ENCODE data around the gene AK8. TPM values are rescaled to one million over a fixed set of nuclear protein-coding genes. Genes with fewer than 3 reads are reported as not detected.
"Not testable (repeated sequence)": the region's sequence is repeated elsewhere in the genome, so short reads cannot be mapped to it uniquely, and the experiment has no call there.

Gene AK8
- total and polyA plus RNA-seq, 7 donors = 0.10 TPM; not detected in 6

GRCh38 chr9:132717326-132717945 lies 160.6 kb downstream of the AK8 start:
- Histone ChIP-seq H3K4me3 (no peak overlapping the region), H3K4me1 (no peaks in the 10 kb centered on the region), H3K27me3 (ENCODE audit: insufficient read depth in 3 of 3, low read length in 2 of 3) (peaks cover 0 to 32% (median 0%) of the 10 kb centered on the region in 3 donors), H3K27ac (no peak overlapping the region), H3K9me3 (no peaks in the 10 kb centered on the region), H3K36me3 (ENCODE audit: insufficient read depth in 1 of 2, low read depth in 1 of 2) (no peaks in the 10 kb centered on the region)
- intact Hi-C loops (cut with DNase I) = no loop called here
- DNase-seq = no peak
- 52 to 59% (median 59%) methylated on average over 13 of the region's 13 CpGs for WGBS, 3 donors
- ATAC-seq = no peak
- TF ChIP-seq CTCF (IDR thresholded peaks at IDR 0.05) = no peak

- DNase-seq = no peak
- Histone ChIP-seq H3K27ac (no peak overlapping the region), H3K4me1 (no peaks in the 10 kb centered on the region), H3K9me3 (no peaks in the 10 kb centered on the region), H3K4me3 (no peak overlapping the region), H3K36me3 (ENCODE audit: insufficient read depth in 1 of 2, low read depth in 1 of 2) (no peaks in the 10 kb centered on the region), H3K27me3 (ENCODE audit: insufficient read depth in 3 of 3, low read length in 2 of 3) (peaks cover 0 to 29% (median 0%) of the 10 kb centered on the region in 3 donors)
- intact Hi-C loops (cut with DNase I) = no loop called here
- WGBS, 3 donors = 83 to 86% (median 84%) methylated on average over 4 of the region's 4 CpGs
- TF ChIP-seq CTCF (IDR thresholded peaks at IDR 0.05) = no peak
- no peak for ATAC-seq
Observed at GRCh38 chr9:132716007-132716406, 162.1 kb downstream of the AK8 start.

- WGBS, 3 donors = 65 to 79% (median 70%) methylated on average over 5 of the region's 5 CpGs
- no peak for DNase-seq
- intact Hi-C loops (cut with DNase I) = no loop called here
- no peak overlapping the region for H3K27ac ChIP-seq
- ATAC-seq = no peak
- no peaks in the 10 kb centered on the region for H3K36me3 ChIP-seq (ENCODE audit: insufficient read depth in 1 of 2, low read depth in 1 of 2)
- no peak for TF ChIP-seq CTCF (IDR thresholded peaks at IDR 0.05)
- H3K4me3 ChIP-seq = no peak overlapping the region
- no peaks in the 10 kb centered on the region for H3K9me3 ChIP-seq
- peaks cover 0 to 20% (median 2%) of the 10 kb centered on the region in 3 donors for H3K27me3 ChIP-seq (ENCODE audit: insufficient read depth in 3 of 3, low read length in 2 of 3)
- H3K4me1 ChIP-seq = no peaks in the 10 kb centered on the region
Observed at GRCh38 chr9:132712753-132713152, 165.3 kb downstream of the AK8 start.

GRCh38 chr9:132711846-132712245 lies 166.2 kb downstream of the AK8 start:
- no peak for ATAC-seq
- no peak overlapping the region for H3K4me3 ChIP-seq
- no peaks in the 10 kb centered on the region for H3K9me3 ChIP-seq
- intact Hi-C loops (cut with DNase I) = no loop called here
- WGBS, 3 donors = 84 to 89% (median 84%) methylated on average over 3 of the region's 3 CpGs
- H3K36me3 ChIP-seq (ENCODE audit: insufficient read depth in 1 of 2, low read depth in 1 of 2) = no peaks in the 10 kb centered on the region
- H3K4me1 ChIP-seq = no peaks in the 10 kb centered on the region
- peaks cover 0 to 14% (median 2%) of the 10 kb centered on the region in 3 donors for H3K27me3 ChIP-seq (ENCODE audit: insufficient read depth in 3 of 3, low read length in 2 of 3)
- H3K27ac ChIP-seq = no peak overlapping the region
- no peak for TF ChIP-seq CTCF (IDR thresholded peaks at IDR 0.05)
- DNase-seq = no peak

GRCh38 chr9:132711152-132711551 lies 166.9 kb downstream of the AK8 start:
- WGBS, 3 donors = 91 to 96% (median 92%) methylated on average over 5 of the region's 5 CpGs

More at GRCh38 chr9:132711152-132711551, 166.9 kb downstream of the AK8 start:
- H3K27me3 ChIP-seq (ENCODE audit: insufficient read depth in 3 of 3, low read length in 2 of 3) = peaks cover 0 to 16% (median 2%) of the 10 kb centered on the region in 3 donors
- H3K4me3 ChIP-seq; H3K9me3 ChIP-seq; DNase-seq; H3K4me1 ChIP-seq; ATAC-seq; H3K36me3 ChIP-seq (ENCODE audit: insufficient read depth in 1 of 2, low read depth in 1 of 2); intact Hi-C loops (cut with DNase I); H3K27ac ChIP-seq: not testable (repeated sequence)
